GM19043 (cell line): Measurements from ENCODE around the gene KRT84.
"Not testable (repeated sequence)": the region's sequence is repeated elsewhere in the genome, so short reads cannot be mapped to it uniquely, and the experiment has no call there.

Experiments
- ATAC-seq: cut with Tn5 transposase; IDR thresholded peaks from one replicate; pipeline ENCODE4 v1.9.1; 2021; ENCODE audit warnings: low read depth; ENCODE audit not compliant: unreplicated experiment

Gene KRT84

GRCh38 chr12:52413782-52414345 lies 28.4 kb upstream of the KRT84 start:
- ATAC-seq = no peak

- no peak for ATAC-seq
These were observed 27.8 kb upstream of the KRT84 start for GRCh38 chr12:52413202-52413601.

GRCh38 chr12:52411815-52412214 lies 26.4 kb upstream of the KRT84 start:
- ATAC-seq = no peak

GRCh38 chr12:52410589-52411248 lies 25.3 kb upstream of the KRT84 start:
- not testable (repeated sequence) for ATAC-seq

- ATAC-seq = no peak
These were observed 22.5 kb upstream of the KRT84 start for GRCh38 chr12:52407918-52408317.

GRCh38 chr12:52405922-52406385 lies 20.5 kb upstream of the KRT84 start, which contains the start of gene KRT82:
TSS of gene KRT82 (minus strand) at chr12:52406335. CDS start at chr12:52406277, 58 bp downstream.
- ATAC-seq = no peak

- no peak for ATAC-seq
These were observed 19.5 kb upstream of the KRT84 start for GRCh38 chr12:52404951-52405350.

GRCh38 chr12:52403561-52403960 lies 18.1 kb upstream of the KRT84 start:
- ATAC-seq = no peak

GRCh38 chr12:52402873-52403540 lies 17.6 kb upstream of the KRT84 start:
- ATAC-seq = no peak

- ATAC-seq = no peak
These were observed 16.9 kb upstream of the KRT84 start for GRCh38 chr12:52402377-52402776.

GRCh38 chr12:52401926-52402325 lies 16.5 kb upstream of the KRT84 start:
- no peak for ATAC-seq

GRCh38 chr12:52401526-52401925 lies 16.1 kb upstream of the KRT84 start:
- no peak for ATAC-seq

GRCh38 chr12:52400906-52401305 lies 15.5 kb upstream of the KRT84 start:
- no peak for ATAC-seq

- no peak for ATAC-seq
These were observed 14.3 kb upstream of the KRT84 start for GRCh38 chr12:52399756-52400155.

GRCh38 chr12:52398176-52398575 lies 12.7 kb upstream of the KRT84 start:
- ATAC-seq = no peak

GRCh38 chr12:52396656-52397055 lies 11.2 kb upstream of the KRT84 start:
- ATAC-seq = no peak

- no peak for ATAC-seq
These were observed 10.4 kb upstream of the KRT84 start for GRCh38 chr12:52395761-52396434.

- ATAC-seq = no peak
These were observed 9.5 kb upstream of the KRT84 start for GRCh38 chr12:52394836-52395405.

GRCh38 chr12:52392465-52393007 lies 7.1 kb upstream of the KRT84 start:
- no peak for ATAC-seq

- no peak for ATAC-seq
These were observed 6.2 kb upstream of the KRT84 start for GRCh38 chr12:52391618-52392002.
